HT-29 (cell line): Measurements from ENCODE around the gene ZNF280B. TPM values are rescaled to one million over a fixed set of nuclear protein-coding genes. Genes with fewer than 3 reads are reported as not detected.
"Not testable (repeated sequence)": the region's sequence is repeated elsewhere in the genome, so short reads cannot be mapped to it uniquely, and the experiment has no call there.

Source experiments
- DNase-seq: peaks from one replicate; pipeline ENCODE4 v3.0.0-alpha.2; 2015; ENCODE audit warnings: low spot score
- total RNA-seq: library from RNA; depleted of rRNA; stranded (reverse); fragments of >200 nt; shearing (Covaris generic); gene quantifications from 2 replicates; pipeline ENCODE4 v1.2.3, GENCODE V29; 2014

ZNF280B gene
- total RNA-seq, 1 experiment from 2014 or later, result not detected

GRCh38 chr22:22507743-22508273 is 734 bp downstream of the ZNF280B start:
- no peak for DNase-seq

GRCh38 chr22:22506736-22507135 is 1.8 kb downstream of the ZNF280B start:
- DNase-seq, result no peak

- no peak for DNase-seq
Measured at GRCh38 chr22:22498267-22498666, 10.3 kb downstream of the ZNF280B start.

GRCh38 chr22:22491589-22491988 is 17.0 kb downstream of the ZNF280B start:
- not testable (repeated sequence) for DNase-seq

GRCh38 chr22:22488736-22489135 is 19.8 kb downstream of the ZNF280B start:
- no peak for DNase-seq

- DNase-seq, result no peak
Measured at GRCh38 chr22:22487869-22488597, 20.5 kb downstream of the ZNF280B start.

GRCh38 chr22:22487059-22487458 is 21.5 kb downstream of the ZNF280B start:
- DNase-seq, result no peak

GRCh38 chr22:22486132-22486899 is 22.2 kb downstream of the ZNF280B start:
- no peak for DNase-seq

- DNase-seq, result no peak
Measured at GRCh38 chr22:22485524-22485923, 23.0 kb downstream of the ZNF280B start.

- no peak for DNase-seq
Measured at GRCh38 chr22:22484023-22484422, 24.5 kb downstream of the ZNF280B start.

GRCh38 chr22:22480940-22481339 is 27.6 kb downstream of the ZNF280B start:
- peak; percentile 4 for DNase-seq

- DNase-seq, result no peak
Measured at GRCh38 chr22:22479999-22480532, 28.5 kb downstream of the ZNF280B start.

- DNase-seq, result no peak
Measured at GRCh38 chr22:22479116-22479515, 29.4 kb downstream of the ZNF280B start.

- DNase-seq, result no peak
Measured at GRCh38 chr22:22478470-22478869, 30.1 kb downstream of the ZNF280B start.

GRCh38 chr22:22474733-22475132 is 33.8 kb downstream of the ZNF280B start:
- DNase-seq, result no peak

- DNase-seq, result not testable (repeated sequence)
Measured at GRCh38 chr22:22471104-22471503, 37.4 kb downstream of the ZNF280B start.

GRCh38 chr22:22469527-22469926 is 39.0 kb downstream of the ZNF280B start:
- DNase-seq, result no peak

- DNase-seq, result not testable (repeated sequence)
Measured at GRCh38 chr22:22468794-22469469, 39.6 kb downstream of the ZNF280B start.

- DNase-seq, result no peak
Measured at GRCh38 chr22:22467112-22467511, 41.4 kb downstream of the ZNF280B start.

- DNase-seq, result no peak
Measured at GRCh38 chr22:22465782-22466181, 42.8 kb downstream of the ZNF280B start.

- DNase-seq, result no peak
Measured at GRCh38 chr22:22465094-22465602, 43.4 kb downstream of the ZNF280B start.
